ENCODE measurements around the gene VAPB.
"Not testable (repeated sequence)": the region's sequence is repeated elsewhere in the genome, so short reads cannot be mapped to it uniquely, and the experiment has no call there.

Gene VAPB

DNA sequence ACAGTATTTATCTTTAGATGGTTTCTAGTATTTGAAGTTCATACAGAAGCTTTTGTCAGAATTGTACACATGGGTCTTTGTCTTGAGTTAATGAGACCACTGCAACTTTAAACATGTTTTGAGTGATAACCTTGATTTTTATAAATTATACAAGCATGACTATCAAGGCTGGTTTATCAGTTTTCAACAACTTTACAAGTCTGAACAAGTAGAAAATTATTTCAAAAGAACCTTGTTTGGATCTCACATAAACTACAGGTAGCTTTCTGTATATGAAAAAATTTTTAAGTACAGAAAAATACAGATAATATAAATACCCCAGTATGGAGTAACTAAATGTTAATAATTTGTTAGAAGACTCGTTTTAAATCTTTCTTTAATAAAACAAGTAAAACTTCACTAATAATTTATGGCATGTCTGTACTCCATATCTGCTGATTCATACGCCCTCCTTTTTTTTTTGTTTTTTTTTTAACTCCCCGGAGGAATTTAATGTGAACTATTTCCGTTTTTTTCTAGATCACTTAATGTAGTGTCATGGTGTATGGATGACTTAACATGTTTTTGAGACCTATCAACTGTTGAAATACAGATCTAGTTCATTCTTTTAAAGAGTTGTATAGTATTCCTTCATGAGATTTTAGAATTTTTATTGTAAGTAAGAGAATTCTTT lies 18.3 kb downstream of the VAPB start:
- Histone ChIP-seq H3K27ac (ENCODE audit: low read depth, low read length) (no peak overlapping the region), H3K9ac (ENCODE audit: low read length) (no peak overlapping the region), H3K27me3 (ENCODE audit: control insufficient read depth, insufficient read depth, low read length) (no peaks in the 10 kb centered on the region), H3K36me3 (ENCODE audit: control insufficient read depth, insufficient read depth, low read length) (no peaks in the 10 kb centered on the region), H3K9me3 (ENCODE audit: control insufficient read depth, insufficient read depth, low read depth, low read length) (peaks cover 6% of the 10 kb centered on the region; the same call in 1 of the 2 replicates), H3K4me1 (ENCODE audit: control insufficient read depth, insufficient read depth, low read length) (peaks cover 33% of the 10 kb centered on the region), H3K4me3 (ENCODE audit: low read depth, low read length) (no peak overlapping the region)

DNA sequence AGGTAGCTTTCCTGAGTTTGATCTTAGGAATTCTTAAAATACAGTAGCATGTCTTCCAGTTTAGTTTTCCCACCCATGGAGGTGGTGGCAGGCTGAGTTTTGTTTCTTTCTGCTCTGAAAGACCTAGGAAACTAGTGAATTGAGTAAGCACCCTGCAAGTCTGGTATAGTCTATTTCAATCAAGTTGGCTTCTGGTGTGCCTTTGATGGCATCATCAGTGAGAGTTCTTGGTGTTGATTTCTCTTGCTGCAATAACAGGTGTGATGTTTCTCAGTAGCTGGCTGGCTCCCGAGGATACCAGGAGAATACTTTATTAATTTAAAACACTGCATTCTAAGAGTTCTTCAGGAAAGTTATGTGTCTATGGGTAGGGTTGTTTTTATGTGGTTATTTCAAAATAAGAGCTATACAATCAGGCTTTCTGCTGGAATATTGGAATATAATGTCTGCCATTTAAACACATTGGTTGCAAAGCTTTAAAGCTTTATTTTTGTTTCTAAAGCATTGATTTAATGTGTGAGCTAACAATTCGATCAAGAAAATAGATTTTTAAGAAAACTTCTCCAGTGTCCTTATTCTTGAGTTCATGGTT lies 19.0 kb downstream of the VAPB start:
- Histone ChIP-seq H3K4me3 (ENCODE audit: low read depth, low read length) (no peak overlapping the region), H3K27ac (ENCODE audit: low read depth, low read length) (0 out of 2 replicates have a peak overlapping the region, but pooled peaks have one; percentile 35), H3K4me1 (ENCODE audit: control insufficient read depth, insufficient read depth, low read length) (peaks cover 33% of the 10 kb centered on the region), H3K36me3 (ENCODE audit: control insufficient read depth, insufficient read depth, low read length) (no peaks in the 10 kb centered on the region), H3K9ac (ENCODE audit: low read length) (no peak overlapping the region), H3K9me3 (ENCODE audit: control insufficient read depth, insufficient read depth, low read depth, low read length) (peaks cover 7% of the 10 kb centered on the region; the same call in 1 of the 2 replicates), H3K27me3 (ENCODE audit: control insufficient read depth, insufficient read depth, low read length) (no peaks in the 10 kb centered on the region)

DNA sequence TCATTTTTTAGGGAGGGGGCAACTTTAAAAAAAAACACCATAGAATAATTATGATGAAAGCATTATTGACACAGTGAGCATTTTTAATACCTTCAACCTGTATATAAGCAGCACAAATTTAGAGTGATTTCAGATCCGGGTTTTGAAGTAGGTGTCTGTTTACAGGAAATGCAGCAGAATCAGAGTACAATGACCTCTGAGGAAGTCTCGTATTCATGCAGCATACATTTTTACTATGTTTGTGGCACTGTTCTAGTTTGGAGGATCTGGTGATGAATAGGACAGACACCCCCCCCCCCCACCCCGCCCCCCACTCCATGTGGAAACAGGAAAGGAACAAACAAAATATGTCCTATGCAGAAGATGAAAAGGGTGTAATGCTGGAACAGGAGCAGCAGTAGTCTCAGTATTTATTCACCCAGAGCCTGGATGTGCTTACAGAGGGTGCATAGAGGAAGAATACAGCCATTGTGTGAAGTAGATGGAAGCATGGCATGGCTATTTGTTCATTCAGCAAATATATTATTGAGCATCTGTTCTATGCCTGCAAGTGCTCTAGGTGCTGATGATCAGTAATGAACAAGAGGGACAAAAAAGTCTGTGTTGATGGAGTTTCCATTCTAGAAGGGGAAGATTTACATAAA lies 19.7 kb downstream of the VAPB start:
- Histone ChIP-seq H3K9me3 (ENCODE audit: control insufficient read depth, insufficient read depth, low read depth, low read length) (peaks cover 7% of the 10 kb centered on the region; the same call in 1 of the 2 replicates), H3K36me3 (ENCODE audit: control insufficient read depth, insufficient read depth, low read length) (no peaks in the 10 kb centered on the region), H3K27ac (ENCODE audit: low read depth, low read length) (no peak overlapping the region), H3K4me3 (ENCODE audit: low read depth, low read length) (no peak overlapping the region), H3K27me3 (ENCODE audit: control insufficient read depth, insufficient read depth, low read length) (no peaks in the 10 kb centered on the region), H3K4me1 (ENCODE audit: control insufficient read depth, insufficient read depth, low read length) (peaks cover 33% of the 10 kb centered on the region), H3K9ac (ENCODE audit: low read length) (no peak overlapping the region)

DNA sequence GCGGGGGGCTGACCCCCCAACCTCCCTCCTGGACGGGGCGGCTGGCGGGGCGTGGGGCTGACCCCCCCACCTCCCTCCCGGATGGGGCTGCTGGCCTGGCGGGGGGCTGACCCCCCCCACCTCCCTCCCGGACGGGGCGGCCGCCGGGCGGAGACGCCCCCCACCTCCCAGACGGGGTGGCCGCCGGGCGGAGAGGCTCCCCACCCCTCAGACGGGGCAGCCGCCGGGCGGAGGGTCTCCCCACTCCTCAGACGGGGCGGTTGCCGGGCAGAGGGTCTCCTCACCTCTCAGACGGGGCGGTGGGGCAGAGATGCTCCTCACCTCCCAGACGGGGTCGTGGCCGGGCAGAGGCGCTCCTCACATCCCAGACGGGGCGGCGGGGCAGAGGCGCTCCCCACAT lies 25.2 kb downstream of the VAPB start:
- H3K27ac ChIP-seq (ENCODE audit: low read depth, low read length); H3K27me3 ChIP-seq (ENCODE audit: control insufficient read depth, insufficient read depth, low read length); H3K4me3 ChIP-seq (ENCODE audit: low read depth, low read length); H3K9ac ChIP-seq (ENCODE audit: low read length): not testable (repeated sequence)
- Histone ChIP-seq H3K4me1 (ENCODE audit: control insufficient read depth, insufficient read depth, low read length) (peaks cover 25% of the 10 kb centered on the region), H3K36me3 (ENCODE audit: control insufficient read depth, insufficient read depth, low read length) (peaks cover 12% of the 10 kb centered on the region), H3K9me3 (ENCODE audit: control insufficient read depth, insufficient read depth, low read depth, low read length) (peaks cover 13% of the 10 kb centered on the region; the same call in 1 of the 2 replicates)

DNA sequence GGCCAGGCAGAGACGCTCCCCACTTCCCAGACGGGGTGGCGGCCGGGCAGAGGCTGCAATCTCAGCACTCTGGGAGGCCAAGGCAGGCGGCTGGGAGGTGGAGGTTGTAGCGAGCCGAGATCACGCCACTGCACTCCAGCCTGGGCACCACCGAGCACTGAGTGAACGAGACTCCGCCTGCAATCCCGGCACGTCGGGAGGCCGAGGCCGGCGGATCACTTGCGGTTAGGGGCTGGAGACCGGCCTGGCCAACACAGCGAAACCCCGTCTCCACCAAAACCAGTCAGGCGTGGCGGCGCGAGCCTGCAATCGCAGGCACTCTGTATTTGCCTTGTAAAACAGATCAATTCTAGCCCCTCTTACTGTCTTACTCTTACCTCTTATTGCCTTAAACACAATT lies 25.8 kb downstream of the VAPB start:
- H3K36me3 ChIP-seq (ENCODE audit: control insufficient read depth, insufficient read depth, low read length): peaks cover 17% of the 10 kb centered on the region

DNA sequence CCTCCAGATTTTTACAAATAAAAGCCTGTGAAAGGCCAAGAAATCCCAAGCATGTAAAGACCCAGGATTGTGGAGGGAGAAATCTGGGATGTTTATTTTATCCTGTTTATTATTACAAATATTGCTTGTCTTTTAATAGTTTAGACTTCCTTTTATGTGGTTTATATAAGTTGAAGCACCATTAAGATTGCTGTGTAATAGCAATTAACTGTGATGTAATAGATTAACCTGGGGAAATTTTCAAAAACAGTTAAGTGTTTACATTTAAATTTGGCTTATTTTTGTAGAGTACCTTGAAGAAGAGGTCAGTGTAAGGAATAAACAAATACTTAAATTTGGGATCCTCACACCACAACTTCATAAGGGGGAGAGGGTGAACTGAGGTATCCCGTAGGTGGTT lies 27.0 kb downstream of the VAPB start:
- Histone ChIP-seq H3K9ac (ENCODE audit: low read length) (no peak overlapping the region), H3K4me1 (ENCODE audit: control insufficient read depth, insufficient read depth, low read length) (peaks cover 21% of the 10 kb centered on the region), H3K27me3 (ENCODE audit: control insufficient read depth, insufficient read depth, low read length) (no peaks in the 10 kb centered on the region), H3K36me3 (ENCODE audit: control insufficient read depth, insufficient read depth, low read length) (peaks cover 25% of the 10 kb centered on the region), H3K9me3 (ENCODE audit: control insufficient read depth, insufficient read depth, low read depth, low read length) (peaks cover 8% of the 10 kb centered on the region; the same call in 1 of the 2 replicates), H3K27ac (ENCODE audit: low read depth, low read length) (peak overlapping the region; percentile 1; the same call in 1 of the 2 replicates), H3K4me3 (ENCODE audit: low read depth, low read length) (0 out of 2 replicates have a peak overlapping the region, but pooled peaks have one; percentile 15)

More for the DNA sequence above, 25.8 kb downstream of the VAPB start:
- H3K9ac ChIP-seq (ENCODE audit: low read length); H3K4me3 ChIP-seq (ENCODE audit: low read depth, low read length); H3K27ac ChIP-seq (ENCODE audit: low read depth, low read length); H3K27me3 ChIP-seq (ENCODE audit: control insufficient read depth, insufficient read depth, low read length): not testable (repeated sequence)
- Histone ChIP-seq H3K9me3 (ENCODE audit: control insufficient read depth, insufficient read depth, low read depth, low read length) (peaks cover 13% of the 10 kb centered on the region; the same call in 1 of the 2 replicates), H3K4me1 (ENCODE audit: control insufficient read depth, insufficient read depth, low read length) (peaks cover 21% of the 10 kb centered on the region)

DNA sequence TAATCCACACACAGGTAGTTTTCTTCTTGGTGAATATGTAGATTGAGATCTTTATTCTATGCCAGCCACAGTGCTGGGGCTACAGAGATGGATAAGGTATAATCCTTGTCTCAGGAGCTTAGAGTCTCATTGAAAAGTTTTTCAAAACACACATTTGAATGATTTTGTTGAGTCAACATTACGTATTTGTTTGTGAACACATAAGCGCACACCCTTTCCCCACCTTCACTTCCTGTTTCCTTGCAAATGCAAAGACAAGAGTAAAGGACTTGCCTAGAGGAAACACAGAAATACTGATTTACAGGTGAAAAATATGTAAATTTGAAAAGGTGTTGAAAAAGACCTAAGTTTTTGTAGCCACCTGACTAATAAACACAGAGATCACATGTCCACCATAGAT lies 27.8 kb downstream of the VAPB start:
- Histone ChIP-seq H3K9me3 (ENCODE audit: control insufficient read depth, insufficient read depth, low read depth, low read length) (peaks cover 7% of the 10 kb centered on the region; the same call in 1 of the 2 replicates), H3K9ac (ENCODE audit: low read length) (no peak overlapping the region), H3K4me3 (ENCODE audit: low read depth, low read length) (0 out of 2 replicates have a peak overlapping the region, but pooled peaks have one; percentile 15), H3K27me3 (ENCODE audit: control insufficient read depth, insufficient read depth, low read length) (no peaks in the 10 kb centered on the region), H3K36me3 (ENCODE audit: control insufficient read depth, insufficient read depth, low read length) (peaks cover 29% of the 10 kb centered on the region), H3K4me1 (ENCODE audit: control insufficient read depth, insufficient read depth, low read length) (peaks cover 25% of the 10 kb centered on the region), H3K27ac (ENCODE audit: low read depth, low read length) (peak overlapping the region; percentile 1; the same call in 1 of the 2 replicates)

DNA sequence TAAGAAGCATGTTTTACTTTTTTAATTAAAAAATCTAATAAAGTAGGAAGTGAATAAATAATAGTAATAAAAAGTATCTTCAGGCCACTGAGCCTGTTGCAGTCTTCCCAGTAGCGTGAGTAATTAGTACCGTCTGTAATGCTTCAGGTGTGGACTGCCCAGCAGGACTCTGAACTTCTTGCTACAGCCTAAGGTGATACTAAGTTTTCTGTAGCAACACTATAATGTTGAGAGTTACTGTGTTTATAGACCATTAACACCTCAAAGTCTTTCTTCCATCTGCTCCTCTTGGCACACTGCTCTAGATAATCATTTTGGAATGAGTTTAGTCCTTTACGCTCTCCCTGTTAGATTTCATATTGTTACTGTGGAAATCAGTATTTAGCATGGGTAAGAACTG lies 28.4 kb downstream of the VAPB start:
- Histone ChIP-seq H3K9me3 (ENCODE audit: control insufficient read depth, insufficient read depth, low read depth, low read length) (peaks cover 7% of the 10 kb centered on the region; the same call in 1 of the 2 replicates), H3K36me3 (ENCODE audit: control insufficient read depth, insufficient read depth, low read length) (peaks cover 29% of the 10 kb centered on the region), H3K9ac (ENCODE audit: low read length) (no peak overlapping the region), H3K4me1 (ENCODE audit: control insufficient read depth, insufficient read depth, low read length) (peaks cover 25% of the 10 kb centered on the region), H3K27ac (ENCODE audit: low read depth, low read length) (no peak overlapping the region), H3K4me3 (ENCODE audit: low read depth, low read length) (no peak overlapping the region), H3K27me3 (ENCODE audit: control insufficient read depth, insufficient read depth, low read length) (no peaks in the 10 kb centered on the region)

DNA sequence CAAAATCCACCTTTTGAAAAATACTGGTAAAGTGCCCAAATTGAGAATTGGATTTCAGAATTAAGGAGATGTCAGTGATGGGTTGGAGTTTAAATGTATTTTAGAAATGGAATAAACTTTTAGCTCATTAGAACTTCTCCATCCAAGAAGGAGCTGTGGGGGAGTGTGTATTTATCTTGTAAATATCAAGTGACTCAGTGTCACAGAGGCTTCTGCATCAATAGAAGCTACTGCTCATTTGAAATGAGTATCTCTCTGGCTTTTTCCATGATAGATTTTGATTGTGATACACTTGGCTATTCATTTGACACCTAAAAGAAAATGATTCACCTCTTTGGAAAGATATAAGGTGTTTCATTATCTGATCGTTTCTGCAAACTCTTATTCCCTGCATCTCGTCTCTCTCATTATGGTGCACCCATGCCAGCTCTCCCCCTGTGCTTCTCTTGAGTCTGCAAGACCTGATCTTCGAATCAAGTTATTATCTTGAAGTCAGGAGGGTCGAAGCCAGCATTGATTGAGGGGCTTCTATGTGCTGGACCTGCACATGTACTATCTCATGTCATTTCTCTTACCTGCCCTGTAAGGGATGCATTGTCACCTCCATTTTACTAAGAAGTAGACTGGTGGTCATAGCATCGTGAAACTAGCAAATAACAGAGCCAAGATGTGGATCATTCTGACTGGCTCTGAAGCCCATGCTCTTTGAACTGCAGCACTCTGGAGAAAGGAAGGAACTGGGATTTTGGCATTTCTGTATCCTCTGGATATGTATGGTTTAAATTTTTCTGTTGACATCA lies 30.1 kb downstream of the VAPB start:
- Histone ChIP-seq H3K9ac (ENCODE audit: low read length) (no peak overlapping the region), H3K9me3 (ENCODE audit: control insufficient read depth, insufficient read depth, low read depth, low read length) (peaks cover 5% of the 10 kb centered on the region; the same call in 1 of the 2 replicates), H3K4me3 (ENCODE audit: low read depth, low read length) (no peak overlapping the region), H3K27ac (ENCODE audit: low read depth, low read length) (no peak overlapping the region), H3K36me3 (ENCODE audit: control insufficient read depth, insufficient read depth, low read length) (peaks cover 30% of the 10 kb centered on the region), H3K27me3 (ENCODE audit: control insufficient read depth, insufficient read depth, low read length) (no peaks in the 10 kb centered on the region), H3K4me1 (ENCODE audit: control insufficient read depth, insufficient read depth, low read length) (peaks cover 34% of the 10 kb centered on the region)

DNA sequence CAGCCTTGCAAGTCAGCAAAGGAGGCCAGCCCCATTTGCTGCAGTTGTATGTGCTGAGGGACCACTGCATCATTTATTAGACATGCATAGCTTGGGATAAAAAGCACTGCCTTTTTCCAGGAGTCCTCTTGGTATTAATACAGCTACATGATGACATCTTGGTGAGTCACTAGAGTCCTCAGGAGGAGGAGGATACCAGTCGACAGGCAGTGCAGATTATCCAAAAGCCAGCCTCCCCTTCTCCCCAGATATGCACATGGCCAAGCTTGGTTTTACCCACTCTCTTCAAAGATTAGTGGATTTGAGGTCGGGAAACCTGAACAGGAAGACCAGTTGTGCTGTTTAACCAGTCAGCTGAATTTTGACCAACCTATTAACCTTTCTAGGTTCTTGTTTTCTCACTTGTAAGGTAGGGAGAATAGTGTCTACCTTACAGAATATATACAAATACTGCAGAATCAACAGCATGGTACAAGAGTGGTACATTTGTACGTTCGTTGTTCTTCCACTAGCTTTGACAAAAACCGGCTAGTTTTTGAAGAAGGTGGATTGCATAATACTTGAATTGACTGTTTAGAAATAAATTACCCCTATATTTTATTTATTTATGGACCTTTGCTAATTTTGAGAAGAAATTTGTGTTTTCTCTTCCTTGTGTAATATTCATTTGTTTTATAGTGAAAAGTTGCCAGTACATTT lies 31.9 kb downstream of the VAPB start:
- peaks cover 2% of the 10 kb centered on the region; the same call in 1 of the 2 replicates for H3K9me3 ChIP-seq (ENCODE audit: control insufficient read depth, insufficient read depth, low read depth, low read length)
- no peak overlapping the region for H3K27ac ChIP-seq (ENCODE audit: low read depth, low read length)
- H3K27me3 ChIP-seq (ENCODE audit: control insufficient read depth, insufficient read depth, low read length): no peaks in the 10 kb centered on the region
- H3K4me1 ChIP-seq (ENCODE audit: control insufficient read depth, insufficient read depth, low read length): peaks cover 35% of the 10 kb centered on the region
- peaks cover 39% of the 10 kb centered on the region for H3K36me3 ChIP-seq (ENCODE audit: control insufficient read depth, insufficient read depth, low read length)
- no peak overlapping the region for H3K9ac ChIP-seq (ENCODE audit: low read length)
- no peak overlapping the region for H3K4me3 ChIP-seq (ENCODE audit: low read depth, low read length)
